T-cell (primary cell): ENCODE measurements around the gene ATAD3A. TPM values are rescaled to one million over a fixed set of nuclear protein-coding genes. Genes with fewer than 3 reads are reported as not detected.
A peak's percentile ranks its signal among the peaks of the same experiment; 100 is the strongest.
"Not testable (repeated sequence)": the region's sequence is repeated elsewhere in the genome, so short reads cannot be mapped to it uniquely, and the experiment has no call there.

ENCODE experiments used
- ATAC-seq, 4 experiments: fragments of 200-7000 bp in 3 of 4; fragments of 150-1000 bp in 1 of 4; cut with Tn5 transposase; replicated peaks in 1 of 4; 1 replicate in 3 of 4; 2 replicates in 1 of 4; pipeline ENCODE4 v1.10.0; 2021; ENCODE audit warnings: moderate library complexity in 3 of 4, mild to moderate bottlenecking in 2 of 4, moderate number of reproducible peaks in 1 of 4
- CTCF ChIA-PET, 2 donors: fragments of 300-600 bp; sonication (Branson Sonifier 250); formaldehyde crosslinking; loops; one replicate each; lab custom pipeline; 2022; ENCODE audit warnings: antibody characterized with exemption in 2 of 2; lab: Charles Lee
- POLR2A ChIA-PET, 2 donors: fragments of 300-600 bp; sonication (Branson Sonifier 250); formaldehyde crosslinking; loops; one replicate each; lab custom pipeline; 2022; ENCODE audit warnings: antibody characterized with exemption in 2 of 2; lab: Charles Lee
- DNase-seq, 35 experiments: peaks; one replicate each; pipeline versions ENCODE4 v3.0.0 to v3.0.0-alpha.2; 2013 to 2023
- H3K27ac ChIP-seq: one replicate; pipeline ENCODE4 v1.5.1; 2013; ENCODE audit warnings: low read length
- H3K27me3 ChIP-seq, 2 experiments: replicated peaks in 1 of 2; 1 replicate in 1 of 2; 2 replicates in 1 of 2; pipeline versions ENCODE4 v1.6.1 to v1.7.0; 2013; ENCODE audit warnings: low read length in 1 of 2, mixed read lengths in 1 of 2; ENCODE audit not compliant: control insufficient read depth in 2 of 2, insufficient read depth in 2 of 2; ENCODE audit errors: extremely low read depth in 1 of 2
- H3K36me3 ChIP-seq, 2 donors: 1 replicate in 1 of 2; 2 replicates in 1 of 2; pipeline versions ENCODE4 v1.6.1 to v1.7.0; 2013; ENCODE audit warnings: low read length in 1 of 2; ENCODE audit not compliant: control insufficient read depth in 2 of 2, insufficient read depth in 1 of 2; ENCODE audit errors: extremely low read depth in 1 of 2
- H3K4me1 ChIP-seq, 2 experiments: 1 replicate in 1 of 2; 2 replicates in 1 of 2; pipeline versions ENCODE4 v1.6.1 to v1.7.0; 2013; ENCODE audit warnings: low read length in 2 of 2, mixed read lengths in 1 of 2; ENCODE audit not compliant: insufficient read depth in 2 of 2, control insufficient read depth in 1 of 2; ENCODE audit errors: extremely low read depth in 1 of 2
- H3K4me3 ChIP-seq, 2 donors: 1 replicate in 1 of 2; 2 replicates in 1 of 2; pipeline versions ENCODE4 v1.5.1 to v1.7.0; 2013; ENCODE audit warnings: mild to moderate bottlenecking in 2 of 2, low read length in 1 of 2, moderate library complexity in 1 of 2; ENCODE audit not compliant: control insufficient read depth in 1 of 2; ENCODE audit errors: extremely low read depth in 1 of 2
- H3K9me3 ChIP-seq: 2 replicates; pipeline ENCODE4 v1.7.0; 2013
- H3K27ac Mint-ChIP-seq, 2 donors: one replicate each; pipeline ENCODE4 v1.8.0; 2020 to 2021; ENCODE audit warnings: mild to moderate bottlenecking in 2 of 2, mixed read lengths in 2 of 2
- H3K27me3 Mint-ChIP-seq, 2 donors: one replicate each; pipeline ENCODE4 v1.8.0; 2021 to 2022; ENCODE audit warnings: mixed read lengths in 2 of 2
- H3K36me3 Mint-ChIP-seq: one replicate; pipeline ENCODE4 v1.8.0; 2021; ENCODE audit warnings: mixed read lengths
- H3K4me1 Mint-ChIP-seq, 3 donors: one replicate each; pipeline ENCODE4 v1.8.0; 2020 to 2022; ENCODE audit warnings: mixed read lengths in 3 of 3, mild to moderate bottlenecking in 1 of 3
- H3K4me3 Mint-ChIP-seq, 3 donors: one replicate each; pipeline ENCODE4 v1.8.0; 2020 to 2022; ENCODE audit warnings: mild to moderate bottlenecking in 3 of 3, mixed read lengths in 3 of 3, moderate library complexity in 3 of 3
- H3K9me3 Mint-ChIP-seq, 3 donors: one replicate each; pipeline ENCODE4 v1.8.0; 2020 to 2022; ENCODE audit warnings: mixed read lengths in 3 of 3
- WGBS: methylation state at CpG from one replicate; pipeline ENCODE4 v1.1.5; 2013; ENCODE audit warnings: missing lambda C conversion rate; ENCODE audit not compliant: insufficient coverage; 5-methylcytosine and 5-hydroxymethylcytosine counted together
- total RNA-seq, 35 experiments: library from RNA in 6 of 35; stranded (reverse) in 6 of 35; fragments of 120-200 nt in 1 of 35; gene quantifications; one replicate each; pipeline versions ENCODE4 v1.2.1 to v1.2.4 and lab custom pipeline; 2013 to 2026

The ATAD3A gene
- total RNA-seq (10 to 100 TPM; 24.6 to 42.5 (median 31.1) TPM), total RNA-seq (lab: John Stamatoyannopoulos, UW) (12.5 to 145 (median 19.8) reads per million in 29 experiments)
- 11.1 TPM for total RNA-seq (2013)

- Mint-ChIP-seq H3K9me3 (no peaks in the 10 kb centered on the region), H3K27me3 (no peaks in the 10 kb centered on the region), H3K27ac (peak within 1 kb of the TSS; percentile 87 to 91), H3K4me3 (peak within 1 kb of the TSS; percentile 83 to 92 (median 90)), H3K4me1 (peaks cover 7 to 18% (median 13%) of the 10 kb centered on the region in 3 donors), H3K36me3 (no peaks in the 10 kb centered on the region)
- Histone ChIP-seq H3K9me3 (no peaks in the 10 kb centered on the region), H3K4me1 (peaks cover 3 to 14% of the 10 kb centered on the region in 2 experiments), H3K36me3 (peaks cover 0 to 5% of the 10 kb centered on the region in 2 donors), H3K27ac (peak within 1 kb of the TSS; percentile 79), H3K27me3 (no peaks in the 10 kb centered on the region), H3K4me3 (peak within 1 kb of the TSS; percentile 78 to 81)
- under 1% methylated on average over 98 of the region's 99 CpGs for WGBS
- peak; percentile 81 to 97 (median 92) for DNase-seq
- CTCF ChIA-PET, result interaction anchor here in 1 of 2 donors (0.6 kb wide), 1 partner anchor 62 kb away, joined by 3 read pairs; no protein-coding TSS in a partner anchor
- ATAC-seq, result peak; percentile 94 to 96 (median 94)
- POLR2A ChIA-PET, result no interaction called here
These were observed at the start of gene ATAD3A for GRCh38 chr1:1511533-1512285. ATAD3A (plus strand) TSS chr1:1512162; CDS start chr1:1512269, 107 bp downstream.

- Mint-ChIP-seq H3K9me3 (no peaks in the 10 kb centered on the region), H3K4me1 (no peaks in the 10 kb centered on the region), H3K4me3 (peak overlapping the region; percentile 43 to 62 (median 51)), H3K36me3 (no peaks in the 10 kb centered on the region), H3K27ac (peak overlapping the region in 1 of 2 donors; percentile 58), H3K27me3 (peaks cover 0 to 8% of the 10 kb centered on the region in 2 donors)
- no peaks in the 10 kb centered on the region for H3K9me3 ChIP-seq
- peak; percentile 54 to 71 (median 64) for ATAC-seq
- H3K36me3 ChIP-seq, result no peaks in the 10 kb centered on the region
- no peak overlapping the region for H3K4me3 ChIP-seq
- peaks cover 0 to 38% of the 10 kb centered on the region in 2 experiments for H3K27me3 ChIP-seq
- DNase-seq, result peak in 1 of 35 experiments; percentile 15
- CTCF ChIA-PET, result no interaction called here
- H3K4me1 ChIP-seq, result no peaks in the 10 kb centered on the region
- WGBS, result 69% methylated on average over 25 of the region's 26 CpGs
- peak overlapping the region; percentile 18 for H3K27ac ChIP-seq
- POLR2A ChIA-PET, result no interaction called here
These were observed 49.5 kb upstream of the ATAD3A start for GRCh38 chr1:1462318-1462966.

GRCh38 chr1:1463312-1463711 lies 48.6 kb upstream of the ATAD3A start:
- 79% methylated on average over 3 of the region's 7 CpGs for WGBS
- H3K4me1 Mint-ChIP-seq, result no peaks in the 10 kb centered on the region
- POLR2A ChIA-PET, result no interaction called here
- no peak overlapping the region for H3K4me3 Mint-ChIP-seq
- Histone ChIP-seq H3K9me3 (no peaks in the 10 kb centered on the region), H3K36me3 (no peaks in the 10 kb centered on the region), H3K27ac (no peak overlapping the region), H3K27me3 (peaks cover 0 to 36% of the 10 kb centered on the region in 2 experiments), H3K4me3 (no peak overlapping the region), H3K4me1 (no peaks in the 10 kb centered on the region)
- no peaks in the 10 kb centered on the region for H3K9me3 Mint-ChIP-seq
- CTCF ChIA-PET, result no interaction called here
- peaks cover 0 to 8% of the 10 kb centered on the region in 2 donors for H3K27me3 Mint-ChIP-seq
- ATAC-seq, result no peak
- no peak for DNase-seq
- no peak overlapping the region for H3K27ac Mint-ChIP-seq
- H3K36me3 Mint-ChIP-seq, result no peaks in the 10 kb centered on the region

- 62% methylated on average over 6 of the region's 44 CpGs for WGBS
- H3K27ac Mint-ChIP-seq, H3K9me3 ChIP-seq, DNase-seq, H3K36me3 ChIP-seq, H3K36me3 Mint-ChIP-seq, H3K9me3 Mint-ChIP-seq, POLR2A ChIA-PET, H3K27me3 Mint-ChIP-seq, CTCF ChIA-PET, H3K4me3 Mint-ChIP-seq, H3K27me3 ChIP-seq, H3K4me3 ChIP-seq, H3K27ac ChIP-seq, ATAC-seq: not testable (repeated sequence)
- peaks cover 2 to 19% of the 10 kb centered on the region in 2 experiments for H3K4me1 ChIP-seq
- H3K4me1 Mint-ChIP-seq, result peaks cover 20 to 24% (median 22%) of the 10 kb centered on the region in 3 donors
These were observed 43.6 kb upstream of the ATAD3A start for GRCh38 chr1:1468196-1468985.

- Histone ChIP-seq H3K4me3 (peak overlapping the region; percentile 67 to 87), H3K27me3 (no peaks in the 10 kb centered on the region), H3K4me1 (peaks cover 2 to 24% of the 10 kb centered on the region in 2 experiments), H3K36me3 (no peaks in the 10 kb centered on the region), H3K27ac (peak overlapping the region; percentile 66), H3K9me3 (no peaks in the 10 kb centered on the region)
- DNase-seq (peak in 2 of 35 experiments; percentile 8 to 14), ATAC-seq (peak; percentile 4 to 24 (median 5))
- CTCF ChIA-PET, result no interaction called here
- Mint-ChIP-seq H3K27ac (peak overlapping the region; percentile 87 to 90), H3K36me3 (no peaks in the 10 kb centered on the region), H3K9me3 (no peaks in the 10 kb centered on the region), H3K4me3 (peak overlapping the region; percentile 83 to 90 (median 90)), H3K4me1 (peaks cover 24 to 33% (median 25%) of the 10 kb centered on the region in 3 donors), H3K27me3 (peaks cover 0 to under 1% of the 10 kb centered on the region in 2 donors)
- 68% methylated on average over 7 of the region's 16 CpGs for WGBS
- POLR2A ChIA-PET, result no interaction called here
These were observed 41.2 kb upstream of the ATAD3A start for GRCh38 chr1:1470626-1471388.
